ENCODE measurements around the gene REXO4.

GRCh38 chr9:133424187-133424586, 6.4 kb upstream of the REXO4 start:
- TF ChIP-seq MEF2A (IDR thresholded peaks at IDR 0.05; ENCODE audit: borderline replicate concordance, low read depth) (no peak), CTCF (IDR thresholded peaks at IDR 0.05) (no peak), FOXM1 (IDR thresholded peaks at IDR 0.05; ENCODE audit: low read depth) (no peak)
